Measurements from ENCODE around the gene FBXO7.

FBXO7 gene

DNA sequence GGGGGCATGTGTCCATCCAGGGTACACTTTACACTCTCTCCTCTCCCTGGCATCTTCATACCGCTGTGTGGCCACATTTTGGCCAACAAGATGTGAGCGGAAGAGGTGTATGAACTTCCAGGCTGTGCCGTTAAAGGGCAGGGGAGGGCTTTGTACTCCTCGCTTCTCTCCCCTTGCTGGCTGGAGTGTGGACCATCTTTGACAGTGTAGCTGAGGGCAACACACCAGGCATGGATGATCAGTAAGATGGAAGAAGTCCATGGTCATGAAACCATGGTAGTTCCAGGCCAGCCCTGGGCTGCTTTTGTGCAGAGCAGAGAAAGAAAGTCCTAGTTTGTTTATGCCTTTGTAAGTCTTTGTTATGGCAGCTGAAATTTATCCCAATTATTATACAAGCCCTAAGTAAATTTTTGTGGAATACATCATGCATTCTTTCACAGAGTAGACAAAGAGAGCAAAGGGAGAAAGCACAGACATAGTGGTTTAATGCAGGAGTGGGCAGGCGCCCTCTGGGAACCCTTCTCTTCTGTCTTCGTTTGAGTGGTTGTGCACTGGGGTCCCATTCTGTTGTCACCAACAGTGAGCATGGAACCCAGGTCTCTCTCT lies 70.4 kb downstream of the FBXO7 start:
- H3K4me1 Mint-ChIP-seq, result no peaks in the 10 kb centered on the region
- no peak overlapping the region for H3K27ac Mint-ChIP-seq
- H3K36me3 Mint-ChIP-seq, result no peaks in the 10 kb centered on the region
- ATAC-seq (ENCODE audit: low read depth), result no peak
- no peaks in the 10 kb centered on the region for H3K9me3 Mint-ChIP-seq
- peaks cover 20% of the 10 kb centered on the region for H3K27me3 Mint-ChIP-seq
- DNase-seq (ENCODE audit: low spot score in 2 of 2), result no peak
- H3K4me3 Mint-ChIP-seq, result no peak overlapping the region

DNA sequence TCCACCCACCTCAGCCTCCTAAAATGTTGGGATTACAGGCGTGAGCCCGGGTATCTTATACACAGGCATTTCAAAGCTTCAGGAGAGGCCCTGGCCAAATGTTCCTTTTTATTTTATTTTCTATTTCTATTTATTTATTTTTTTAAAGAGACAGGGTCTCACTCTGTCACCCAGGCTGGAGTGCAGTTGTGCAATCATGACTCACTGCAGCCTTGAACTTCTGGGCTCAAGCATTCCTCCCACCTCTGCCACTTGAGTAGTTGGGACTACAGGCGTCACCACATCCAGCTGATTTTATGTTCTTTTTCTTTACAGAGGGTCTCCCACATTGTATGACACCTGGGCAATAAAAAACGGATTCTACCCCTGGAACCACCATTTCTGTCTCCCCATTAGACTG lies 71.2 kb downstream of the FBXO7 start:
- no peaks in the 10 kb centered on the region for H3K36me3 Mint-ChIP-seq
- no peak overlapping the region for H3K27ac Mint-ChIP-seq
- no peaks in the 10 kb centered on the region for H3K4me1 Mint-ChIP-seq
- peaks cover 20% of the 10 kb centered on the region for H3K27me3 Mint-ChIP-seq
- H3K9me3 Mint-ChIP-seq, result no peaks in the 10 kb centered on the region
- DNase-seq (ENCODE audit: low spot score in 2 of 2) (no peak), ATAC-seq (ENCODE audit: low read depth) (no peak)
- H3K4me3 Mint-ChIP-seq, result no peak overlapping the region

DNA sequence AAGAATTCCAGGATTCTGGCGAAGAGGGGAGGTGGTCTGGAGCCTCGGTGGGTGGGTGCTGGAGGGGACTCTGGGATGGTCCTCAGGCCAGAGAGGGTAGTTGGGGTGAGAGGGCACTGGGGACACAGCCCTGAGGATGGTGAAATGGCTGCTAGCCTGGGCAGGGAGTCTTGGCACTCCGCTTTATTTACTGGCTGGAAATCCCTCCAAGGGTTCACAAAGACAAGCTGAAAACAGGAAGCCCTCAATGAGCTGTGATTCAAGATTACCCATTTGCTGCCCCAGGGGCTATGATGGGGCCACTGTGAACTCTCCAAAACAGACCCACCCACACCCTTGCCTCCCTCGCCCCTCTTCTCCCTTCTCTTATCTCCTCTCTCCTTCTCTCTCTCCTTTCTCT lies 71.9 kb downstream of the FBXO7 start:
- no peaks in the 10 kb centered on the region for H3K4me1 Mint-ChIP-seq
- H3K27me3 Mint-ChIP-seq, result peaks cover 20% of the 10 kb centered on the region
- no peaks in the 10 kb centered on the region for H3K36me3 Mint-ChIP-seq
- DNase-seq (ENCODE audit: low spot score in 2 of 2) (no peak), ATAC-seq (ENCODE audit: low read depth) (no peak)
- H3K27ac Mint-ChIP-seq, result no peak overlapping the region
- H3K4me3 Mint-ChIP-seq, result no peak overlapping the region
- no peaks in the 10 kb centered on the region for H3K9me3 Mint-ChIP-seq

DNA sequence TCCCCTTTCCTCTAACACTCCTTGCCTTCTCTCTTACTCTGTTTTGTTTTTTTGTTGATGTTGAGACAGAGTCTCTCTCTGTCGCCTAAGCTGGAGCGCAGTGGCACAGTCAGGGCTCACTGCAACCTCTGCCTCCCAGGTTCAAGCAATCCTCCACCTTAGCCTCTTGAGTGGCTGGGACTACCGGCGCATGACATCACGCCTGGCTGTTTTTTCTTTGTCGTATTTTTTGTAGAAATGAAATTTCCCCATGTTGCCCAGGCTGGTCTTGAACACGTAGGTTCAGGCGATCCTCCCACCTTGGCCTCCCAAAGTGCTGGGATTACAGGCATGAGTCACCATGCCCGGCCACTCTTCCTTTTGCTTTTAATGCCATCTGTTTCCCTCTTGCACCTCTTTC lies 72.3 kb downstream of the FBXO7 start:
- peaks cover 18% of the 10 kb centered on the region for H3K27me3 Mint-ChIP-seq
- H3K36me3 Mint-ChIP-seq, result no peaks in the 10 kb centered on the region
- no peak overlapping the region for H3K27ac Mint-ChIP-seq
- no peaks in the 10 kb centered on the region for H3K4me1 Mint-ChIP-seq
- DNase-seq (ENCODE audit: low spot score in 2 of 2) (no peak), ATAC-seq (ENCODE audit: low read depth) (no peak)
- H3K4me3 Mint-ChIP-seq, result no peak overlapping the region
- no peaks in the 10 kb centered on the region for H3K9me3 Mint-ChIP-seq

DNA sequence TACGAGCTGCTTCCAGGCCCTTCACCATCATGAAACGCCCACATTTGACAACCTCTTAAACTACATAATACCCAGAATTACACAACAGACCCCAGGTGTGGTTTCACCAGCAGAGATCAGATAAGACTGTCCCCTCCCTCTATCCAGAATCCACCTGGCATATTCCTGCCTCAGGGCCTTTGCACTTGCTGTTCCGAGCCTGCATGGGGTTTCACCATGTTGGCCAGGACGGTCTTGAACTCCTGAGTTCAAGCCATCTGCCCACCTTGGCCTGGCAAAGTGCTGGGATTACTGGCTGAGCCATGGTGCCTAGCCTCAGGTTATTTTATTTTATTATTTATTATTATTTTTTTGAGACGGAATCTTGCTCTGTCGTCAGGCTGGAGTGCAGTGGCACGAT lies 73.4 kb downstream of the FBXO7 start:
- Mint-ChIP-seq H3K36me3 (no peaks in the 10 kb centered on the region), H3K27ac (no peak overlapping the region), H3K9me3 (no peaks in the 10 kb centered on the region), H3K4me1 (no peaks in the 10 kb centered on the region), H3K4me3 (no peak overlapping the region), H3K27me3 (peaks cover 13% of the 10 kb centered on the region)
- ATAC-seq (ENCODE audit: low read depth), result no peak
- no peak for DNase-seq (ENCODE audit: low spot score in 2 of 2)

Measured in memory B cell (primary cell).